Ovary (tissue), 9 donors: ENCODE results near the gene EOLA1. TPM values are rescaled to one million over a fixed set of nuclear protein-coding genes. Genes with fewer than 3 reads are reported as not detected.

Experiments
- DNase-seq, 5 donors: peaks; one replicate each; pipeline ENCODE4 v3.0.0-alpha.2; 2019 to 2020
- H3K27ac ChIP-seq, 2 donors: fragments of 200-600 bp; one replicate each; pipeline versions ENCODE4 v1.5.1 to v1.8.0; 2019 to 2022
- H3K27me3 ChIP-seq: fragments of 200-600 bp; one replicate; pipeline ENCODE4 v1.8.0; 2022
- H3K36me3 ChIP-seq: fragments of 200-600 bp; sonication (generic); one replicate; pipeline ENCODE4 v1.5.1; 2019
- H3K4me1 ChIP-seq: one replicate; pipeline ENCODE4 v1.8.1; 2013; ENCODE audit warnings: mild to moderate bottlenecking, moderate library complexity; ENCODE audit not compliant: insufficient read depth
- H3K4me3 ChIP-seq: fragments of 200-600 bp; sonication (generic); one replicate; pipeline ENCODE4 v1.5.1; 2017
- H3K9me3 ChIP-seq, 2 donors: fragments of 200-600 bp in 1 of 2; sonication (generic) in 1 of 2; one replicate each; pipeline versions ENCODE4 v1.5.1 to v1.8.1; 2013 to 2019; ENCODE audit warnings: mild to moderate bottlenecking in 1 of 2, moderate library complexity in 1 of 2
- EP300 ChIP-seq: sonication (generic); formaldehyde crosslinking; IDR thresholded peaks from one replicate; pipeline ENCODE4 v1.6.1; 2017; ENCODE audit warnings: antibody characterized with exemption
- POLR2A ChIP-seq: fragments of 450-650 bp; IDR thresholded peaks from one replicate; pipeline ENCODE4 v1.6.1; 2017; ENCODE audit warnings: antibody characterized with exemption, mild to moderate bottlenecking, moderate library complexity
- WGBS, 3 donors: extraction: QIAGEN DNeasy Blood & Tissue Kit in 1 of 3; methylation state at CpG; one replicate each; pipeline versions ENCODE4 v1.1.5 to v1.1.7; 2013 to 2017; 5-methylcytosine and 5-hydroxymethylcytosine counted together
- intact Hi-C, 4 donors: fragments of 100-400 bp; cut with DNase I; formaldehyde crosslinking; loops; one replicate each; pipeline versions ENCODE4 v1.11.0 to v1.15.1; 2022 to 2023
- polyA plus RNA-seq, 2 donors: library from polyadenylated mRNA; stranded (reverse); fragments of 200-250 nt in 1 of 2; fragments of 350-450 nt in 1 of 2; fragmentation: Illumina TruSeq in 1 of 2; extraction: RNeasy Lipid Tissue Mini Kit (QIAGEN cat#74804) in 1 of 2; gene quantifications; one replicate each; pipeline ENCODE4 v1.2.3, GENCODE V29; 2013 to 2014
- total RNA-seq, 7 donors: library from RNA; depleted of rRNA in 2 of 7; stranded (reverse); fragments of >200 nt in 2 of 7; fragmentation: NEBNext Ultra II Directional in 3 of 7; extraction: Animal tissue kit (Norgen Biotek cat#: 25700) in 3 of 7; gene quantifications; one replicate each; pipeline versions ENCODE4 v1.1.0 to v1.2.4, GENCODE V29; 2016 to 2023
- TF ChIP-seq, protein P1 (sequence below), 3 donors: fragments of 450-650 bp in 2 of 3; fragments of 200-600 bp in 1 of 3; IDR thresholded peaks; one replicate each; pipeline versions ENCODE4 v1.5.1 to v1.8.0; 2016 to 2022; ENCODE audit warnings: antibody characterized with exemption in 3 of 3, mild to moderate bottlenecking in 1 of 3
- donor health status: DM: no; HTN: no; CAD: no; lungs with moderate emphysema.
- donor health status: DM: no; HTN: no; CAD: no.
- donor health status: Bipolar disorder and iron deficiency.
- donor health status: DM: yes; HTN: yes; CAD: no.
- donor health status: DM: no; HTN: no; CAD: no.
- donor health status: DM: yes; HTN: yes; CAD: no.

Gene EOLA1
- total and polyA plus RNA-seq, 9 donors = 8.7 to 27.5 (median 17.5) TPM

DNA sequence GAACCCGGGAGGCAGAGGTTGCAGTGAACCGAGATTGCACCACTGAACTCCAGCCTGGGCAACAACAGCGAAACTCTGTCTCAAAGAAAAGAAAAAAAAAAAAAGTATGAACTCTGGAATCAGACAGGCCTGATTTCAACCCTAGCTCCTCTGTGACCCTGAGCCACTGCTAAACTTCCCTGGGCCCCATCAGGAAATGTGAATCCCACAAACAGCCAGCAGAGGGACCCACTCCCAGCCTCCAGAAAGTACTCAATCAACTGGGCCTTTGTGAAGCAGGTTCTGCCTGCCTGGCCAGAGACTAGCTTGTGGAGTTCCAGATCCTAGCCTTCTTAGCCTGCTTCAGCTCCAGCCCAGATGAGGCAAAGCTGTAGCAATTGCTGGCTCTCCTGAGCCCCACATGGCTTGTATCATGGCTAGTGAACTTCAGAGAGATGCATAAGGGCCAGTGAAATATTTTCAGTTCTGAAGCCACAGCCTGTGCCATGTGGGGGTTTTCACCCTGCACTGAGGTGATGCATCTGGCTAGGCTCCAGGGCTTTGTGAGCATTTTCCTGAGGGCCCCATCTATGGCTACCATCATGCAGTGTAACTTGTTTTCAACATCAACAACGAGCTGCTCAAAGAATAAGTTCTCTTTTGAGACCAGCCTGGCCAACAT is 28.5 kb upstream of the EOLA1 start:
- WGBS, 3 donors = 52 to 74% (median 68%) methylated on average over 4 of the region's 4 CpGs
- Histone ChIP-seq H3K36me3 (no peaks in the 10 kb centered on the region), H3K9me3 (no peaks in the 10 kb centered on the region), H3K4me3 (no peak overlapping the region), H3K4me1 (no peaks in the 10 kb centered on the region), H3K27ac (no peak overlapping the region), H3K27me3 (no peaks in the 10 kb centered on the region)
- intact Hi-C loops = loop anchor here in 1 of 4 donors (5.0 kb wide), 1 partner anchor 660 kb away; no protein-coding TSS in a partner anchor
- TF ChIP-seq EP300 (no peak), POLR2A (no peak)
- TF ChIP-seq, protein P1, sequence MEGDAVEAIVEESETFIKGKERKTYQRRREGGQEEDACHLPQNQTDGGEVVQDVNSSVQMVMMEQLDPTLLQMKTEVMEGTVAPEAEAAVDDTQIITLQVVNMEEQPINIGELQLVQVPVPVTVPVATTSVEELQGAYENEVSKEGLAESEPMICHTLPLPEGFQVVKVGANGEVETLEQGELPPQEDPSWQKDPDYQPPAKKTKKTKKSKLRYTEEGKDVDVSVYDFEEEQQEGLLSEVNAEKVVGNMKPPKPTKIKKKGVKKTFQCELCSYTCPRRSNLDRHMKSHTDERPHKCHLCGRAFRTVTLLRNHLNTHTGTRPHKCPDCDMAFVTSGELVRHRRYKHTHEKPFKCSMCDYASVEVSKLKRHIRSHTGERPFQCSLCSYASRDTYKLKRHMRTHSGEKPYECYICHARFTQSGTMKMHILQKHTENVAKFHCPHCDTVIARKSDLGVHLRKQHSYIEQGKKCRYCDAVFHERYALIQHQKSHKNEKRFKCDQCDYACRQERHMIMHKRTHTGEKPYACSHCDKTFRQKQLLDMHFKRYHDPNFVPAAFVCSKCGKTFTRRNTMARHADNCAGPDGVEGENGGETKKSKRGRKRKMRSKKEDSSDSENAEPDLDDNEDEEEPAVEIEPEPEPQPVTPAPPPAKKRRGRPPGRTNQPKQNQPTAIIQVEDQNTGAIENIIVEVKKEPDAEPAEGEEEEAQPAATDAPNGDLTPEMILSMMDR (IDR thresholded peaks at IDR 0.05) = no peak
- no peak for DNase-seq

DNA sequence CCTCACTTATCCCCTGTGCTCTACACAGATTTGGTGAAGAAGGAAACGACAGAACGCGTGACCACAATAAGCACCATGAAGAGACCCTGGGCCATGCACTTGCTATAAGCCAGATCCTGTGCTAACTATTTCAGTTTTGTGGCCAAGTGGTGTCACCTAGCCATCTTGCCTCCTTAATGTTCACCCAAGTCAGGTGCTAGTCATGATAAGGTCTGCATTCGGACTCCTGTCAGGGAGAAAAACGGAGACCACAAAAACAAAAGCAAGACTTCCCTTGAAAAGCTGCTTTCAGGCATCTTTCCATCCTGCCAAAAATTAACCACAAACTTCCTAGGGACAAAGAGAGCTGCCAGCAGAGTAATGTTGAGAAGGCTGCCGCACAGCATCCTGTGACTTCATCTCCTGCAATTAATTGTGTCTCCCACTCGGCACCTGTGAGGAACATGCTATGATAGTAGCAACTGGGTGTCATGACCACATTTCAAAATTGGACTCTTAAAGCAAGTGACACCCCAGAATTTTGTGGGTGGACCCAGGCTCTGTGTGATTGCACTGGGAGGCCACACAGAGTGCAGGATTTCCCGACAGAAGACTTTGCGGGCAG is 26.9 kb upstream of the EOLA1 start:
- Histone ChIP-seq H3K27me3 (no peaks in the 10 kb centered on the region), H3K4me1 (no peaks in the 10 kb centered on the region), H3K4me3 (no peak overlapping the region), H3K36me3 (no peaks in the 10 kb centered on the region), H3K27ac (no peak overlapping the region), H3K9me3 (no peaks in the 10 kb centered on the region)
- DNase-seq = no peak
- TF ChIP-seq, protein P1 (IDR thresholded peaks at IDR 0.05) = no peak
- TF ChIP-seq POLR2A = no peak
- TF ChIP-seq EP300 = no peak
- intact Hi-C loops = loop anchor here in 1 of 4 donors (5.0 kb wide), 1 partner anchor 662 kb away; no protein-coding TSS in a partner anchor
- WGBS, 3 donors = 62 to 68% (median 65%) methylated on average over 9 of the region's 9 CpGs

DNA sequence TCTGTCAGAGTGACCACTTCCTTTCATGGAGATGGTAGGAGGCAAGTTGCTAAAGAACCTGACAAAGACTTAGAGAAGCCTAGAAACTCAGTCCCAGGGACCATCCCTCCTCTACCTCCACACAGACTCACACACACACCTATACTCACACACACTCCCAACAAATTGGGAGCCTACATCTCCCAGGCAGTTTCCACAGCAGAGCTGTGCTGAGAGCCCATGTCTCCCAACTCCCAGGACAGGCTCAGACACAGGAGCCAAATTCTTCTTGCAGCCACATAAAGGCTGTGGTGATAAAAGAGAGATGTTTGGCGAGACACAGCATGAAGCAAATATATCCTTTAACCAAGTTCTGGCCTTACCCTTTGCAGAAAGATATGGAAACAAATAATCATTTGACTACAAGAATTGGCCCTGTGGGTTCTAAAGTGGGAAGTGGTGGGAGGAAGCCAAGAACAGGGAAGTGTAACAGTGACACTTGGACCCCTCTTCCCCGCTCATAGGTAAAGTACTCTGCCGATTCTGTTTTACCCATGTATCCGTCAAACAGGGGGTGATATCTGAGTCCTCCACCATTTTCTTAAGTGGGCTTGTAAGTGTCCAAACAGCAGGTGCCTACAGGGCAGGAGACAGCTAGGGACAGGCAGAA is 24.7 kb upstream of the EOLA1 start:
- 46 to 74% (median 72%) methylated on average over 4 of the region's 4 CpGs for WGBS, 3 donors
- TF ChIP-seq EP300 = no peak
- TF ChIP-seq POLR2A = no peak
- TF ChIP-seq, protein P1 (IDR thresholded peaks at IDR 0.05) = no peak

DNA sequence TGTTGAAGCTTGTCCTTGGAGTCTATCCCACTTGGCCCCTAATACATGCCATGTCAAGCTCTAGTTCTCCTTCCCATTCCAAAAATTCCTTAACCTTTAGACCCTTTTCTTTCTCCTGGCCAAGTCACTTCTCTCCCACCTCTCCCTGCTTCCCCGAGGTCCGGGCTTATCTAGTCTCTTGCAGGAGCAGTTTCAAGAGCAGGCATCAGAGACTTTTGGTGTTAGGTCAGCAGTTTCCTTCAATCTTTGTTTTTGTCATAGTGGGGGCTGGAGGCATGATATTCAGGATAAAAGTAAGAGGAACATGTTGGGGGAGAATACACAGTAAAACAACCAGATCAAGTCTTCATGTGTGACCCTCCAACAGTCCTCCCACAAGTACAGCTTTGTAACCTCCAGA is 24.2 kb upstream of the EOLA1 start:
- TF ChIP-seq POLR2A = no peak
- TF ChIP-seq, protein P1 (IDR thresholded peaks at IDR 0.05) = no peak
- TF ChIP-seq EP300 = no peak

More for the DNA sequence above, 24.7 kb upstream of the EOLA1 start:
- Histone ChIP-seq H3K9me3 (no peaks in the 10 kb centered on the region), H3K27ac (no peak overlapping the region), H3K4me1 (no peaks in the 10 kb centered on the region), H3K4me3 (no peak overlapping the region), H3K36me3 (no peaks in the 10 kb centered on the region), H3K27me3 (no peaks in the 10 kb centered on the region)
- no peak for DNase-seq
- intact Hi-C loops = no loop called here

More for the DNA sequence above, 24.2 kb upstream of the EOLA1 start:
- intact Hi-C loops = no loop called here
- Histone ChIP-seq H3K4me1 (no peaks in the 10 kb centered on the region), H3K9me3 (no peaks in the 10 kb centered on the region), H3K27ac (no peak overlapping the region), H3K27me3 (no peaks in the 10 kb centered on the region), H3K36me3 (no peaks in the 10 kb centered on the region), H3K4me3 (no peak overlapping the region)
- no peak for DNase-seq
- WGBS, 3 donors = 30 to 57% (median 52%) methylated on average over 2 of the region's 2 CpGs
